GM21515 (cell line): ENCODE measurements around the gene CHMP5.

Experiments
- ATAC-seq: cut with Tn5 transposase; IDR thresholded peaks from one replicate; pipeline ENCODE4 v1.9.1; 2021; ENCODE audit not compliant: unreplicated experiment

The CHMP5 gene

DNA sequence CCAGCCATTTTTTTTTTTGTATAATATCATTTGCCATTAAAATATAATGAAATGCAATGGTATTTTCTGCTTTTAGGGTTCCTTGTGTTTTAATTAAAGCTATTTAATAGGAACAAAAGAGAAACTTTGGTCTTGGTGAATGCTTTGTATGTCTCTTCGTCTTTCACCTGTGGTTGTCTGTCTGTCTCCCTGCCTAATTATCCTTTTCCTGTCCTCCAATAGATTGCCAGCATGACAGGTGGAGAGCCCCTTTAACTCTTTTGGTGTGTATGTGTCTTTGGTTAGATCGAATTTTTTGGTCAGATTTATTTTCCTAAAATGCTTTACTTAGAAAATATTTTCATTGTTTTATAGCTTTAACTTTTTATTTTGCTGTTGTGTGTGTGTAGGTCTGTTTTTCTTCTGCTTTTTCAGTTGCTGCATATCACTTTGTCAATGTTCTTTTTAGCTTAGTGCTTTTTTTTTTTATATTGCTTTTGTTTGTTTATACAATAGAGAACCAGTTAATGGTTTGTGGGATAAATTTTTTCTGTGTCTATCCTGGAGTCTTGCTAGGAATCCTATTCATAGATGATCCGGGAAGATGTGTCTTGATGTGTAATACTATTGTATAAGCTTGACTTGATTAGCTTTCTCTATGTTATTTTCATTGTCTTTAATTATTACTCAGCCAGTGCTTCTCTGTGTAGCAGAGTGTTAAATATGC, 8.6 kb downstream of the CHMP5 start:
- ATAC-seq, result no peak

DNA sequence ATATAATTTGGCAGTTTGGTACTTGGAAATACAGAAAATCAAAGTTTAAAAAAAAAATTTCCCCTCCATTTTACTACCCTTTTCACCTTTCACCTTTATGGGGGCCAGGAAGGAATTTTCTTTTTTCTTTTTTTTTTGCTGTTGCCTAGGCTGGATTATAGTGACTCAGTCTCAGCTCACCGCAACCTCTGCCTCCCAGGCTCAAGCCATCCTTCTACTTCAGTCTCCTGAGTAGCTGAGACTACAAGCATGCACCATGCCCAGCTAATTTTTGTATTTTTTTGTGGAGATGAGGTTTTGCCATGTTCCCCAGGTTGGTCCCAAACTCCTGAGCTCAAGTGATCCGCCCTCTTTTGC, 9.1 kb downstream of the CHMP5 start:
- ATAC-seq, result no peak

DNA sequence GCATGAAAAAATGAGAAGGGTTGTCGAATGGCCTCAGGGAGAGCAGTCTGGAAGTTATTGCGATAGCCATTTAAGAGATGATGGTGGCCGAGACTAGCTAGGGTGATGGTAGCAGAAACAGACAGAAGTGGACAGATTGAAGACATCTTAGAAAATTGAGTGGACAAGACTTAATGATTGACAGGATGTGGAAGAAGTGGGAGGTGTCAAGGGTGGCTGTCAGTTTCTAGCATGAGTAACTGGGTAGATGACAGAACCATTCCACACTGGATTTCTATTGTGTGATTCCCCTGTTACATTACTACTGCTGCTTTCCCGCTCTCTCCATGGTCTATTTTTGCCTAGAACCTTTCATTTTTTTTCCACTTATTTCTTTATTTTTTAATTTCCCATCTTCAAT, 12.6 kb downstream of the CHMP5 start:
- ATAC-seq, result no peak

DNA sequence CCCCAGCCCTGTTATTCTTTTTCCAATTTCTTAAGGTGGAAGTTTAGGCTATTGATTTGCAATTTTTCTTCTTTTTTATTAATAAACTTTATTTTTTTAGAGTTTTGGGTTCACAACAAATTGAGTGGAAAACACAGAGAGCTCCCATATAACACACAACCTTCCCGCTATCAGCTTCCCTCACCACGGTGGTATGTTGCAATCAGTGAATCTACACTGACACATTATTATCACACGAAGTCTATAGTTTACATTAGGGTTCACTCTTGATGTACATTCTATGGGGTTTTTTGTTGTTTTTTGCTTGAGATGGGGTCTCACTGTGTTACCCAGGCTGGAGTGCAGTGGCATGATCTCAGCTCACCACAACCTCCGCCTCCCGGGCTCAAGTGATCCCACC, 20.7 kb downstream of the CHMP5 start:
- ATAC-seq, result no peak

DNA sequence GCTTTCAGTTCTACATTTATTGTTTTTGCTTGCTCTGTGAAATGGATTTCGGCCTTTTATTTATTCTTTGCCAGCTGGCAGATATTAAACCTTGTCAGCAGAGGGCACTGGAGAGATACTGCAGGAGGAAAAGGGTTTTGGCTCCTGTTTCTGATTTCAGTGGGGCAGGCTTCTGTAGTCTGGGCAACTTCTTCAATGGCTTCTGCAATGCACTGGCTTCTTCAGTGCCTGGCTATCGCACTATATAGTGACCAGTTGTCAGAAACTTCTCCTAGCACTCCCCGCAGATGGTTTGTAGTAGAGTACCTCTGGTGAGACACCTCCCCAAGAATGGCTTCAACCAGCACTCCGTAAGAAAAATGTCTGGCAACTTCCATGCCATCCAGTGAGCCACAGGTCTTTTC, 22.2 kb downstream of the CHMP5 start:
- ATAC-seq, result no peak

DNA sequence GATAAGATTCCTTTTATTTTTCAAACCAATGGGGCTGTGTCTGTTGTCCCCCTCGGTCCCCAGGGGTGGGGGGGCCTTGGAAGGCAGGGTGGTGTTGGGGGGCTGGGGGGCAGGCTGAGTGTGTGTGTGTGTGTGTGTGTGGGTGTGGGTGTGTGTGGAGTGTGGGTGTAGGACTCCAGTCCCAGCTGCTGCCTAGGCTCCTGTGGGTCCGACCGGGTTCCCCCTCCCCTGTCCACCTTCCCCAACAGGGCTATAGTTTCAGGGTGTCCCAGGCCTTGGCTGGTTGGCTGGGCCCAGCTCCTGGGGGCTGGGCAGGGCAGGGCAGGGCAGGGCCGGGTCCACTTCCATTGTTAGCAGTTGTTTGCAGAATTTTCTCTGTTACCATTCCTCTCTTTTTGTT, 23.4 kb downstream of the CHMP5 start:
- no peak for ATAC-seq

DNA sequence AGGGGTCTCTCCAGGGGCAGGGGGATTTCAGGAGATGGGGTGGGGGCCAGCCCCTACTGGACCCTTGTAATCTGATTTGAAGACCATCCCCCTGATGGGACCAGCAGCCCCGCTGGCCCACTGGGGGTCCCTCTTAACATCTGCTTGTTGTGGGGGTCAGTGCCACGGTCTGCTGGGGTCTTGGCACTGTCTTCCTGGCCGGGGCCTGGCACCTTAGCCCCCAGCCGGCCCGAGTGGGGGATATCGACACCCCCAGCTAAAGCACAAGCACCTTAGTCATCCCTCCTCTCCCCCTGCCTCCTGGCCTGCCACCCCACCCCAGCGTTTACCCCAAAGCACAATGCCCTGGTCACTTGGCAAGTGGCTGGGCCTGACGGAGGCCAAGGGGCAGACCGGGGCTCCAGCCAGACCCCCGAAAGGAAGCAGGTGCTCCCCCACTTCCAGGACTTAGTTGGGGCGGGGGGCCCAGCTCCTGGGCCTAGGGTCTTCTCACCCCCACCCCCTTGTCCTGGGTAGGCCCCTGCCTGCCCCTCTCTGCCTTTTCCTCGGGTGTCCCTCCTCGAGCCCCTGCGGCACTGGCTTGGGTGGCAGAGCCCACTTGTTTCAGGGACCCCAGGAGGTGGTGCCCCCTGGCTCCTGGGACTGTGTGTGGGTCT, 24.1 kb downstream of the CHMP5 start:
- no peak for ATAC-seq

DNA sequence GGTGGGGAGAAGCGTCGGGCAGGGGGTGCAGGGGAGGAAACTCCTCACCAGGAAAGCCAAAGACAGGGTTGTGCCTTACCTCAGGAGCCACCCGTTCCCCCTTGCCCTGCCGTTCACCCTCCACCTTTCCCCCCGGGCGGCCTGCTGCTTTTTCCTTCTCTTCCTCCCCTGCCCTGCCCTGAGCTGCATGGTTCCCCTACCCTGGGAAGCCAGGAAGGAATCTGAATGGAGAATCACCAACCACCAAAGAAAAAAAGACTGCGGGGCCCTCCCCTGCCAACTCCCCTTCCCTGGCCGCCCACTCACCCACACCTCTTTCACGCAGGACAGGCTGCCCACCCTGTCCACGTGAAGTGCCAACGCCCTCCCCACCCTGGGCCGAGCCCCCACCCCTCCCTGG, 24.6 kb downstream of the CHMP5 start:
- ATAC-seq, result no peak

DNA sequence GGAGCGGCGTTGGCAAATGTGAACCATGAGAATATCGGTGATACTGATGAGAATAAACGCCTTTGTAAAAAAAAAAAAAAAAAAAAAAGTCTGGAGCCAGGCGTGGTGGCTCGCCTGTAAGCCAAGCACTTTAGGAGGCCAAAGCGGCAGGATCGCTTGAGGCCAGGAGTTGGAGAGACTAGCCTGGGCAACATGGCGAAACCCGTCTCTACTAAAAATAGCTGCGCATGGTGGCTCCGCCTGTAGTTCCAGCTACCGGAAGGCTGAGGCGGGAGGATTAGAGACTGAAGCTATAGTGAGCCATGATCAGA, 25.0 kb downstream of the CHMP5 start:
- ATAC-seq, result peak; percentile 37

DNA sequence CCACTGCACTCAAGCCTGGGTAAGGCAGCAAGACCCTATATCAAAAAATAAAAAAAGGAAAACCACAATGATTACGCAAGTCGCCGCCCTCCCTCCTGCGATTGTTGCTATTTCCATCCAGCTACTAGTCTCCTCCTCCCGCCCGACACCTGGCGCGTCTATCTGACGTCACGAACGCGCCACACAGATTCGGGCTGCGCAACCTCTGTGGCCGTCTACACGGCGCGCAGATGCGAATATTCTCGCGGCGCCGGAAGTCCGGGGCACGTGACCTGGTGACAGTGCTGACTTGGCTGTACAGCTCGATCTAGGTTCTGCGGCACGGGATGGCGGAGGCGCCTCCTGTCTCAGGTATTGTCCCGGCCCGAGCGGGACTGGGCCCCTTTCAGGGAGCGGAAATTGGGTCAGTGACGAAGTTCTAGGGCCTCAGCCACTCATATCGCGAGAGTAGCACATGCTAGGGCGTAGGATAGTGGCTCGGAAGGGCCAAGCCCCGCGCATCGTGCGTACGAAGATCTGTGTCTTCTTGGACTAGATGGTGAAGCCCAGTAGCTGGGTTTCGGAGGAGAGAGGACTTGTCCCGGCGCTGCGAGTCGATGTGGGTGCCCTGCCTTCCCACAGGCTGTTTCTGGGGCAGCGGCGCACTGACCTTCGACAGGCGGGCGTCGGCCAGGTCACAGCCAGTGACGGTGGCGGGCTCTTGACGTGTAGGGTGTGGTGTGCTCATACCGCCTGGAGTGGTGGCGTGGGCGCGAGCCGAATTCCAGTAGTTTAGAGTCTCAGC, 25.6 kb downstream of the CHMP5 start, which contains the start of gene NFX1:
TSS of gene NFX1 (plus strand) at position 270 of the 784 bp plus-strand sequence. CDS start at position 327, 57 bp downstream.
- ATAC-seq, result peak; percentile 80

DNA sequence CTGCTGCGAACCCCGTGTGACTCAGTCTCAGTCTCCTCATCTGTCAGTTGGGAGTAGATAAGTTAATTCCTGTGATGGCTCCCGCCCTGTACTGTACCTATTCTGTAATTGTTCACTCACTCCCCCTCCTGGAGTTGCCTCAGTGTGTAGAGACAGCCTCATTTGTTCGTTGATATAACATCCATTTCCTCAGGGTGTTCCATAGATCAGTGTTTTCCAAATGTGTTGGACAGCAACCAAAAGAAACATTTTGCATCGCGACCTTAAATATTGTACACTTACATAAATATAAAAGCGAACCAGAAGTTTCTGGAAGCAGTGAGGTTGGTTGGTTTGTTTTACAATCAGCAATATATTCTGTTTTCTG, 26.2 kb downstream of the CHMP5 start:
- ATAC-seq, result no peak

DNA sequence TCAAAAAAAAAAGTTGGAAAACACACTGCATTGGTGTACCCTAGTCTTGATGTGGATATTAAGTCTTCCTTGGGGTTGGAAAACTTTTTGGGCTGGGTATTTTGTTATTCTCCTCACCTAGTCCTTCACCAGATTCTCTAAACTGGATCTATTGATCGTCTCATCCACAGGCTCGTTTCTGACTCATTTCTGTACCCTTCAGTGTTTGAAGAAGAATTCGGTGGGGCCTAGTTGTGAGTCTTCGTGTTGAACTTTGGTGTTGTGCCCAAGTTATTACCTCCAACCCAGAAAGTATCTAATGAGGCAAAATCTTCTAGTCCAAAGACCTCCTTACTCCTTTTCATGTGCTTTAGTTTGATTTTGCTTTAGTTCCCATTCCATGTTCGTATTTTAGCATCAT, 27.1 kb downstream of the CHMP5 start:
- no peak for ATAC-seq

DNA sequence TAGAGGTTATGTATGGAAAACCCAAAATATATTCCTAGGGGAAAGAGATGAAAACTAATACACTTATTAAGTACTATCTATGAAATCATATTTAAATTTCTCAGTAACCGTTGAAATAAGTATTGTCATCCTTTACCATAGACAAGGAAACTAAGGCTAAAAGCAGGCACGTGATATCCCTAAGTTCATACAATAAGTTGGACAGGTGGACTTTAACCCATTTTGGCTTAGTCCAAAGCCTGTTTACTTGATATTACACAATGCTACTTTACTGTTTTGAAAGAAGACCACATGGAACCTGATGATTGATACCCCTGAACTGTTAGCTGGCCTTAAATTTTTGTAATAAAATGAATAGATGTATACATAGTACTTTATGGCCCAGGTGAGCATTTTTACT, 28.9 kb downstream of the CHMP5 start:
- no peak for ATAC-seq

DNA sequence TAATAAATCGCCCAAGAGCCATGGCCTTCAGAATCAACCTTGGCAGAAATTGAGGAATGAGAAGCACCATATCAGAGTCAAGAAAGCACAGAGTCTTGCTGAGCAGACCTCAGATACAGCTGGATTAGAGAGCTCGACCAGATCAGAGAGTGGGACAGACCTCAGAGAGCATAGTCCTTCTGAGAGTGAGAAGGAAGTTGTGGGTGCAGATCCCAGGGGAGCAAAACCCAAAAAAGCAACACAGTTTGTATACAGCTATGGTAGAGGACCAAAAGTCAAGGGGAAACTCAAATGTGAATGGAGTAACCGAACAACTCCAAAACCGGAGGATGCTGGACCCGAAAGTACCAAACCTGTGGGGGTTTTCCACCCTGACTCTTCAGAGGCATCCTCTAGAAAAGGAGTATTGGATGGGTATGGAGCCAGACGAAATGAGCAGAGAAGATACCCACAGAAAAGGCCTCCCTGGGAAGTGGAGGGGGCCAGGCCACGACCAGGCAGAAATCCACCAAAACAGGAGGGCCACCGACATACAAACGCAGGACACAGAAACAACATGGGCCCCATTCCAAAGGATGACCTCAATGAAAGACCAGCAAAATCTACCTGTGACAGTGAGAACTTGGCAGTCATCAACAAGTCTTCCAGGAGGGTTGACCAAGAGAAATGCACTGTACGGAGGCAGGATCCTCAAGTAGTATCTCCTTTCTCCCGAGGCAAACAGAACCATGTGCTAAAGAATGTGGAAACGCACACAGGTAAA, 30.0 kb downstream of the CHMP5 start:
- no peak for ATAC-seq

DNA sequence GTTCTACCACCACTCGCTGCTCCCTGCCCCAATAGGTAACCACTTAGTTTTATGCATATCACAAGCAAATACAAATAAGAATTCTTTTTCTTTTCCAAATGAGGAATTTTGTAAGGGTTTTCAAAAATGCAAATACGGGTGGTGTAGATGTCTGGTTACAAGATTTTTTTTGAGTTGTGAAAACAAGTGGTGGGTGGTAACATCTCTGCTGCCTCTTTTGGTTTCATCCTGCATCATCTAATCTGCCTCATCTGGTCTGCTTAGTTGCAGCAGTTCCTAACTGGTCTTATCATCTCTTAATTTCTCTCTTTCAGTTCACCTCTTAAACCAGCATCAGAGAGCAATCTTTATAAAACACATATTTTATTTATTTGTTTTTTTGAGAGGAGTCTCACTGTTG, 30.7 kb downstream of the CHMP5 start:
- peak; percentile 39 for ATAC-seq

DNA sequence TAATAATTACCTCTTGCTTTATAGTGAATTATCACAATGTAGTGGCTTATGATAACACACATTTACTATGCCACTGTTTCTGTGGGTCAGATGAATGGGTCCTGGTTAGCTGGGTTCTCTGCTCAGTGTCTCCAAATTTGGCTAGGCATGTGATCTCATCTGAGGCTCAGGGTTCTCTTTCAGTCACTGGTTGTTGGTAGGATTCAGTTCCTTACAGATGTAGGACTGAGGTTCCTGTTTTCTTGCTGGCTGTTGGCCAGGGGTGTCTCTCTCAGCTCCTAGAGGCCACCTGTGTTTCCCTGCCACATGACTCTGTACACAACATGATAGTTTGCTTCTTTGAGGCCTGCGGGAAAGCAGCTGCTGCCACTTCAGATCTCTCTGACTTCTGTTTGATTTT, 32.6 kb downstream of the CHMP5 start:
- peak; percentile 91 for ATAC-seq

DNA sequence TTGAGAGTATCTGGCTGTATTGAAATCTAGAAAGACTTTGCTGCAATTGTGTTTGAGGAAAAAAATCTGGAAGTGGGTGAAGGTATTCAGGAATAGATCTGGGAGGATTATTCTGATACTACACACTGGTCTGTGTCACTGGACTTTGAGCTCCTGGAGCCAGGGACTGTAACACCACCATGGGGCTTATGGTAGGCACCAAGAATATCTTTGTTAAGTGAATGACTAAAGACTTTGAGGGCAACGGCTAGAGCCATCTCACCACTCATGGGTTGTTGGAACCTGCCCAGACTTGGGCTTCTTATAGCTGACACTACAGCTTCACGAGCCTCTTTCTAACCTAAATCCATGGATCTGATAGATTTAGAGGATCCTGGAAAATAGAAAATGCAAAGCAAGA, 35.7 kb downstream of the CHMP5 start:
- no peak for ATAC-seq

DNA sequence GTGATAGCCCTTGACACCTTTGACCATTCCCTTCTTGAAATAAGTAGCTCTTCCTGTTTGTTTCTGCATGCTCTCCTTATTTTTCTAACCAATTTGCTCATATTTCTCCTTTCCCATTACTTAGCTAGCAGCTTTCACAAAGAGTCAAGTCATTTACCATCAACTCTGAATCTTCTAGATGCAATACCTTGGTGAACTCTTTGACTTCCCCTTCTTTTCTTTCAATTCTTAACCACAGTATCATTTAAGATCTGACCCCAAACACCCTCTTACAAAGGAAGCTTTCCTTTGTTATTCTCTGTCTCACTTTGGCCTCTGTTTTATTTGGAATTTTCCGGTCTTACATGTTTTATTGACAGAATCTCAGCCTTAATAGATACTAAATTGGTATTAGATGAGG, 39.5 kb downstream of the CHMP5 start:
- no peak for ATAC-seq

DNA sequence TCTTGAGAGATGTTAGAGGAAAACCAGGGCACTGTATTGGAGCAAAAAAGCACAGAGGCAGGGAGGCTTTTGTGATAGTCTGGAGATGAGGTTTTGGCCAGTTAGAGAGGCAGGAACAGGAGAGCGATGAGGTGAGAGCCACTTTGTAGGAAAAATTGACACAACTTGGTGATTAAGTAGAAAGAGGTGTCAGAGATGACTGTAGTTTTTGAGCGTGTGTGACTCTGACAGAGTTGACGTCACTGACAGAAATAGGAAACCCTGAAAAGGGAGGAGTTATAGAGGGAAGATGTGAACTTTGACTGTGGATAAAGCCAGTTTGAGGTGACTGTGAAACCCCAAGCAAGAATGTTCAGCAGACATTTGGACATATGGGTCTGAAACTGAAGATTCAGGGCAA, 41.2 kb downstream of the CHMP5 start:
- no peak for ATAC-seq

DNA sequence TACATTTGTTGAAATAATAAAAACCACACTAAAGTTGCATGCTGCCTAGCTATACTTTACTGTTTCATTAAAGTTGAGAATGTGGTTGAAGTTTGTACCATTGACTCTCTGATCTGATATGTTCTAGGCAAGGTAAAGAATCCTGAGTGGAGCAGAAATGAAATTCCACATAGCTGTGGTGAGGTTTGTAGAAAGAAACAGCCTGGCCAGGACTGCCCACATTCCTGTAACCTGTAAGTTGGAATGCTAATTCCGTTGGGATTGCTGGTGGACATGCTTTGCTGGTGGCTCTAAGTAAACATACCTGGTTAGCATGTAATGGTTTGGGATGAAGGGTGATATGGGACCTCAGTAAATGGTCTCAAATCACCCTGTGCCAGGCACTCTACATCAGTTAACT, 42.2 kb downstream of the CHMP5 start:
- ATAC-seq, result no peak

DNA sequence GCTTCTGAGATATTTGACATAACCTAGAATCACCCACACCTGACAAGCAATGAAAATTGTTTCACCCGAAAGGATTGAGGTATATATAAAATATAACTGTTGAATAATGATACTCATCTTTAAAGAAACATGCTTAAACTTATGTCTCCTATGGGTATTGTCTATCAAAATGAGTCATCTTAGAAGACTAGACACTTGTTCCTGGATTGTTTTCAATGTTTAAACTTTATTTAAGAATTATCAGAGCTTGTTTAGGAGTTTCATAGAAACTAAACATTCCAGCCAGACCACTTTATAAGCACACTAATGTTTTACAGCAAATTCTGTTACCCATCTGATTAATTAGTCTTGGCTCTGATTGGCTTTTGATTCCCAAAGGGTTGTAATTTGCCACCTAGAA, 45.1 kb downstream of the CHMP5 start:
- ATAC-seq, result no peak

DNA sequence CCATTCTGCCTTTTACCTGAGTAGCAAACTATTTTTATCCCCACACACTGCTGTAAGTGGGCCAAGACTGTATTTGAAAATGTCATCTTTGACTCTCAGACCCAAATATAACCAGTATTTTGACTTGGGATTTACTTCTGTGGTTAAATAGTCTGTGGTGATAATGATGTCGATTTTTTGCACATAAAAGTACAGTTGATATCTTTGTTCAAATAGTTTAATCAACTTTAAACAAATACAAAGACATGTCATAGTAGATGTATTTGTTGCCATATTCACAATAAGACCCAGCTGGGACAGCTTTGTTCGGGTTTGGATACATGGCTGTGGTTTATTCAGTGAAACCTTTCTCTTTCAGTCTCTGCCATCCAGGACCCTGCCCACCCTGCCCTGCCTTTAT, 45.9 kb downstream of the CHMP5 start:
- no peak for ATAC-seq
